ACC112 (cell line): ENCODE measurements around the gene MAP4K5.

Experiments
- H2AFZ ChIP-seq: fragments of 200-600 bp; sonication (generic); one replicate; pipeline ENCODE4 v1.6.0; 2017; ENCODE audit warnings: antibody characterized with exemption, low read length; ENCODE audit not compliant: unreplicated experiment
- H3K27ac ChIP-seq: fragments of 200-600 bp; sonication (generic); 2 replicates; pipeline ENCODE4 v1.5.1; 2014; ENCODE audit warnings: low read depth, mild to moderate bottlenecking, antibody characterized with exemption, low read length, moderate library complexity
- H3K27me3 ChIP-seq: fragments of 200-600 bp; sonication (generic); 2 replicates; pipeline ENCODE4 v1.6.1; 2014; ENCODE audit warnings: mild to moderate bottlenecking, antibody characterized with exemption, low read length, moderate library complexity, mixed read lengths; ENCODE audit not compliant: insufficient read depth
- H3K36me3 ChIP-seq: fragments of 200-600 bp; sonication (generic); 2 replicates; pipeline ENCODE4 v1.6.1; 2016; ENCODE audit warnings: mild to moderate bottlenecking, antibody characterized with exemption, low read length, moderate library complexity, mixed read lengths; ENCODE audit not compliant: insufficient read depth
- H3K4me1 ChIP-seq: fragments of 200-600 bp; sonication (generic); one replicate; pipeline ENCODE4 v1.6.1; 2016; ENCODE audit warnings: low read length, mixed read lengths; ENCODE audit not compliant: insufficient read depth, unreplicated experiment, control insufficient read depth
- H3K4me3 ChIP-seq: fragments of 200-600 bp; sonication (generic); 2 replicates; pipeline ENCODE4 v1.5.1; 2014; ENCODE audit warnings: mild to moderate bottlenecking, low read depth, low read length
- H3K79me2 ChIP-seq: fragments of 200-600 bp; sonication (generic); one replicate; pipeline ENCODE4 v1.6.0; 2016; ENCODE audit warnings: low read length; ENCODE audit not compliant: control insufficient read depth, unreplicated experiment, insufficient read depth

MAP4K5 gene

DNA sequence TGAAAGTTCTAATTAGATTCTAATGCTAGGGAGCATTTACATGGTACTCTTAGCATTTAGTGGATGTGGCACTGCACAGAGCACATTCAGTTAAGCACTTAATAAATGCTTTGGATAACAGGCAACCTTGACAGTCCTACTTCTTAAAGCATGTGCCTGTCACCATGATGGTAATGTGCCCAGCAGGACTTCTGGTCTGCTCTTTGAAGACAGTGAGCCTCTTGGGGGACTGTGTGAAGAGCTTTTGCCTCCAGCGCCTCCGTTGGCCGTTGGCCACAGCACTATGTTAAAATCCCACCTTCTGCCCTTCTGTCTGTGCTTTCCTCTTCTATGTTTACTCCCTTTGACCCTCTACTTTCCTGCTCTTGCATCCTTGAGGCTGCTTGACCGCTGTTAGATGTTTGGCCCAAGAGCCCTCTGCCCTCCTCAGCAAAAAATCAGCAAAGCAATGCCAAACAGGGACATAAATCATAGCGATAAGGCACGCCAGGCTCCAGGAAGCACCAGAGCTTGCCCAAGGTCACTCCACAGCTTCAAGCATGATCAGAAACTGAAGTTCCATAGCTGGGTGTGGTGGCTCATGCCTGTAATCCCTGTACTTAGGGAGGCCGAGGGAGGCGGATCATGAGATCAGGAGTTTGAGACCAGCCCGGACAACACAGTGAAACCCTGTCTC, 144.0 kb downstream of the MAP4K5 start:
- H2AFZ ChIP-seq, result no peak overlapping the region
- H3K36me3 ChIP-seq, result no peaks in the 10 kb centered on the region
- no peaks in the 10 kb centered on the region for H3K4me1 ChIP-seq
- no peak overlapping the region for H3K27ac ChIP-seq
- no peaks in the 10 kb centered on the region for H3K27me3 ChIP-seq
- H3K79me2 ChIP-seq, result no peaks in the 10 kb centered on the region
- no peak overlapping the region for H3K4me3 ChIP-seq

DNA sequence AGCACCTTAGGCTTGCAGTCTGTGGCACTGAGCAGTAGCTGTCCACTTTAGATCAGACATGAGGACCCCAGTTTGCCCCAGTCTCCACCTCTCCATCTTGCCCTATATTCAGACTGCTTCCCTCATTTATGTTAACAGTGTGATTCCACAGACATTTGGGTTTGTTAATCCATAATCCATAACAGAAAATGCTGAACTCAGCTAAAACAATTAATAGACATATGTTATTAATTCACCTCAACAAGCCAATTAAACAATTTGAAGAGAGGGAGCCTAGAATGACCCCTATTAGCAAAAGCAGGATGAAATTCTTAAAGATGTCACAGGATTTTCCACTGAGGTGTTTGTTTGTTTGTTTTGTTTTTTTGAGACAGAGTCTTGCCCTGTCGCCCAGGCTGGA, 144.8 kb downstream of the MAP4K5 start:
- Histone ChIP-seq H3K27ac (no peak overlapping the region), H3K79me2 (no peaks in the 10 kb centered on the region), H3K4me1 (no peaks in the 10 kb centered on the region), H3K27me3 (no peaks in the 10 kb centered on the region), H2AFZ (no peak overlapping the region), H3K4me3 (no peak overlapping the region), H3K36me3 (no peaks in the 10 kb centered on the region)

DNA sequence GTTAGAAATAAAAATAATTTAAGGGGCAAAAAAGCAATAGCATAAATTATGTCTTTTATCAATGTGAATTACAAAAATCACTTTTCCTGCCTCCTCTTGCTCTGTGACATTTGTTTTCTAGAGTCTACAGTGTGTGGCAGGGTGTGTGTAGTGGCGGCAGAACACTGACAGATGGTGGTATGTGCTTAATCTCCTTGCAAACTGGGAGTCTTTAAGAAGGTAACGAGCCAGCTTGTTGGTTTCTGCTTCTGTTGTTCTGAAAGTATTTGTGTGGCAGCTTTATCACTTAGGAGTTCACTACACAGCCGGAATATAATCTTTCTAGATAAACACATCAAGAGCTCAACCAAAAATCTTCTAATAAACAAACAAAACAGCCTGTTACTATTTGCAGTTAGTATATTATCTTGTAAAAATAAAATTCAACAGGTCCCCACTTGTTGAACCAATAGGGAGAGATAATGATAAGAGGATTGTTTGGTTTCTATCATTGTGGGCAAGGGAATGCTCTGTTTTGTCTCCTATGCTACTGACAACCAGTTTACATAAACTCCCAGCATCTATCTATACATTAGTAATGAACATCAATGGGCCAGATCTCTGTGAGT, 148.6 kb downstream of the MAP4K5 start:
- Histone ChIP-seq H3K79me2 (no peaks in the 10 kb centered on the region), H3K36me3 (no peaks in the 10 kb centered on the region), H3K27me3 (no peaks in the 10 kb centered on the region), H3K4me1 (no peaks in the 10 kb centered on the region), H3K4me3 (no peak overlapping the region), H2AFZ (no peak overlapping the region), H3K27ac (no peak overlapping the region)

DNA sequence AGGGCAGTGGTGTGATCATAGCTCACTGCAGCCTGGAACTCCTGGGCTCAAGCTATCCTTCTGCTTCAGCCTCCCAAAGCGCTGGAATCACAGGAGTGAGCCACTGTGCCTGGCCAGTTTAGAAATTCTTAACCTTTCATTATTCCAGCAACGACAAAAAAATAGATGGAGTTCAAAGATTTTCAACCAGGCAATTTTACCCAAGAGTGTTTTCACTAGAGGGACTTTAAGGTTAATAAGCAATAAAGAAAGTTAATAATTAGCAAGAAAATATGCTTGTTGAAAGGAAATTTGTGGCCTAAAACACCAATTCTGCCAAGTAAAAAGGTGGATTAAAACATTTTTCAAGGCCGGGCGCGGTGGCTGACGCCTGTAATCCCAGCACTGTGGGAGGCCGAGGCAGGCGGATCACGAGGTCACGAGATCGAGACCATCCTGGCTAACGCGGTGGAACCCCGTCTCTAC, 150.5 kb downstream of the MAP4K5 start:
- H3K4me1 ChIP-seq, result no peaks in the 10 kb centered on the region
- no peak overlapping the region for H3K4me3 ChIP-seq
- H3K36me3 ChIP-seq, result no peaks in the 10 kb centered on the region
- no peak overlapping the region for H3K27ac ChIP-seq
- H3K79me2 ChIP-seq, result no peaks in the 10 kb centered on the region
- no peak overlapping the region for H2AFZ ChIP-seq
- no peaks in the 10 kb centered on the region for H3K27me3 ChIP-seq

DNA sequence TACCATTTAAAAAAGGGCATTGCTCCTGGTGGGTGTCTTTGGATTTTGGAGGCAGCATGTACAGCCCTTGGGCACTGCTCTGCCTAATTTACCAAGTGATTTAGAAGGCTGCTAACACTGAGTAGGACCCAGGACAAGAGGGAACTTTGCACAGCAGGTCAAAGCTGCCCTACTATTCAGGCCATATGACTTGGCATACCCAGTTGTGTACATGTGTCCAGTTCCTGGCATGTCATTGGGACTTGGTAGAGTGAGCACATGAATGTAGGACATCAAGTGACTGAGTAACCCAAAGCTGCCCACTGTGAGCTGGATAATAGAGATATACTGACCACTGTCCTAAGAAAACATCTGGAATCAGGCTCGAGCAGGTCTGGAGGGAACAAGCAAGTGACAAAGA, 151.4 kb downstream of the MAP4K5 start:
- Histone ChIP-seq H2AFZ (no peak overlapping the region), H3K27me3 (no peaks in the 10 kb centered on the region), H3K79me2 (no peaks in the 10 kb centered on the region), H3K36me3 (no peaks in the 10 kb centered on the region), H3K4me3 (no peak overlapping the region), H3K4me1 (no peaks in the 10 kb centered on the region), H3K27ac (no peak overlapping the region)

DNA sequence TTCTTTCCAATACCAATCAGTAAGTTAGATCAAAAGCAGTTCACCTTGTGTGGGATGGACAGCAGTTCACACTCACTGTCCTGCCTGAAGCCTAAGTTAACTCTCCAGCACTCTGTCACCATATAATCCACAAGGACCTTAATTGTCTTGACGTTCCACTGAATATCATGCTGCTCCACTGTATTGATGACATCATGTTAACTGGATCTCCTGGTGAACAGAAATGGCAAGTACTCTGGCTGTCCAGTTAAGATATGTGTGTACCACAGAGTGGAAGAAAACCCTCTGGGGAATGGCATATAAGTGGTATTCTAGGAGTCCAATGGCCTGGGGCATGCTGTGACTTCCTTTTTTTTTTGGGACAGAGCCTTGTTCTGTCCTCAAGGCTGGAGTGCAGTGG, 151.9 kb downstream of the MAP4K5 start:
- Histone ChIP-seq H3K79me2 (no peaks in the 10 kb centered on the region), H3K27ac (no peak overlapping the region), H2AFZ (no peak overlapping the region), H3K27me3 (no peaks in the 10 kb centered on the region), H3K36me3 (no peaks in the 10 kb centered on the region), H3K4me1 (no peaks in the 10 kb centered on the region), H3K4me3 (no peak overlapping the region)

DNA sequence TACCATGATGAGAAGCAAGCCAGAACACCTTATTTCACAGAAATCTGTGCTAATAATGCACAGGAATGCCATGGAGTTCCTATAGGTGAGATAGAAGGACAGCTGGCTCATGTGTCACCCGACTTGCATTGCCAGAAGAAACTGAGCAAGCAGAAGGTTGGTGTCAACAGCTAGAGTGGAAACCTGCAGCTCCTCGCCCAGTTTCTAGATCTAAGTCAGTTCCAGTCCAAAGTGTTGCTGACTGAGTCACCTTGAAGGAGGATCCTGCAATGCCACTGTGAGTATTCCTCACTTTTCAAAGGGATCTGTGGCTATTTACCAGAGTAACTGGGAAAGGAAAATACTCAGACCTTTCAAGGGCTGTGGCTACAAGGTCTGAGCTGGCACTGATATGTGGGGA, 152.8 kb downstream of the MAP4K5 start:
- H3K4me1 ChIP-seq, result no peaks in the 10 kb centered on the region
- no peak overlapping the region for H3K4me3 ChIP-seq
- no peaks in the 10 kb centered on the region for H3K27me3 ChIP-seq
- H2AFZ ChIP-seq, result no peak overlapping the region
- no peaks in the 10 kb centered on the region for H3K36me3 ChIP-seq
- no peaks in the 10 kb centered on the region for H3K79me2 ChIP-seq
- no peak overlapping the region for H3K27ac ChIP-seq

DNA sequence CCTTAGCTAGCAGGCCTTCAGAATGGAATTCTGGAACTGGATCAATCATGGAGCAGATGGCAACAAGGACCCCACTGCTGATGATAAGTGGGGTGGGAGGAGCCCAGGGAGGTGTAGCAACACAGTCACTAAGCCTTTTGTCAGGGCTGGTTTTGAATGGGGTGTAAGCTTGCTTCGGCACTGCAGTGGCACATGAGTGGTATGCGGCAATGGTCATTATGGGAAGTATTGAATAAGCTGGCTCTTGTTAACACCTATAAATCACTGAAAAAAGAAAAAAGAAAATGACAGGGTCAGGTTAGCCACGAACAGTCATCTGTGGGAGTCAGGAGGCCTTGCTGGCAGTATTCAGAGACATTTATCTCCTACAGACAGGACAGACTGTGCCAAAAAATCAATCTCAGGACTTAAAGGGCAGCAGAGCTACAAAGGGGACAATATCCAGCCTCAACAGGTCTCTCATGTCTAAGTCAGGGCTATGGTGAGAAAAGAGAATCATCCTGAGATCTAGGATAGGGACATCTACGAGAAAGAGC, 154.8 kb downstream of the MAP4K5 start:
- no peak overlapping the region for H2AFZ ChIP-seq
- no peak overlapping the region for H3K27ac ChIP-seq
- H3K4me1 ChIP-seq, result no peaks in the 10 kb centered on the region
- no peaks in the 10 kb centered on the region for H3K36me3 ChIP-seq
- no peaks in the 10 kb centered on the region for H3K27me3 ChIP-seq
- H3K79me2 ChIP-seq, result no peaks in the 10 kb centered on the region
- no peak overlapping the region for H3K4me3 ChIP-seq

DNA sequence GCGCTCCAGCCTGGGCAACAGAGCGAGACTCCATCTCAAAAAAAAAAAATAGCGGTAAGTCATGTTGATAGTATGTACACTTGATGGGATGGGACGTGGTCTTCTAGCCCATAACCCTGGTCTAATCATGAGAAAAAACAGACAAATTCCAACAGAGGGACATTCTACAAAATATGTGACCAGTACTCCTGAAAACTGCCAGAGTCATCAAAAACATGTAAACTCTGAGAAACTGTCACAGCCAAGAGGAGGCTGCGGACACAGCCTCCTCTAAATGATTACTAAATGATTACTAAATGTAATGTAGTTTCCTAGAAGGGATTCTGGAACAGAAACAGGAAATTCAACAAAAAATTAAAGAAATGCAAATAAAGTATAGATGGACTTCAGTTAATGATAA, 156.6 kb downstream of the MAP4K5 start:
- Histone ChIP-seq H3K79me2 (no peaks in the 10 kb centered on the region), H3K4me3 (no peak overlapping the region), H2AFZ (no peak overlapping the region), H3K4me1 (no peaks in the 10 kb centered on the region), H3K27me3 (no peaks in the 10 kb centered on the region), H3K27ac (no peak overlapping the region), H3K36me3 (no peaks in the 10 kb centered on the region)

DNA sequence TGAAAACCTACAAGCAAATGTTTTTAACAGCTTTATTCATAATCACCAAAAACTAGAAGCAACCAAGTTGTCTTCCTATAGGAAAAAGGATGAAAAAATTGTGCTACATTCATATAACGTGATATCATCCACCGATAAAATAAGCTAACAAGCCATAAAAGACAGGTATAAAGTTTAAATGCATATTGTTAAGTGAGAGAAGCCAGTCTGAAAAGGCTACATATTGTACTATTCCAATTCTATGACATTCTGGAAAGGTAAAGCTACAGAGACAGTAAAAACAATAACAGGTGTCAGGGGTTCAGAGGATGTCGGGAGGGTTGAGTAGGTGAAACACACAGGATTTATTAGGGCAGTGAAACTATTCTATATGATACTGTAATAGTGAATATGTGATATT, 158.4 kb downstream of the MAP4K5 start:
- Histone ChIP-seq H2AFZ (no peak overlapping the region), H3K36me3 (no peaks in the 10 kb centered on the region), H3K4me3 (no peak overlapping the region), H3K4me1 (no peaks in the 10 kb centered on the region), H3K27me3 (no peaks in the 10 kb centered on the region), H3K79me2 (no peaks in the 10 kb centered on the region), H3K27ac (no peak overlapping the region)

DNA sequence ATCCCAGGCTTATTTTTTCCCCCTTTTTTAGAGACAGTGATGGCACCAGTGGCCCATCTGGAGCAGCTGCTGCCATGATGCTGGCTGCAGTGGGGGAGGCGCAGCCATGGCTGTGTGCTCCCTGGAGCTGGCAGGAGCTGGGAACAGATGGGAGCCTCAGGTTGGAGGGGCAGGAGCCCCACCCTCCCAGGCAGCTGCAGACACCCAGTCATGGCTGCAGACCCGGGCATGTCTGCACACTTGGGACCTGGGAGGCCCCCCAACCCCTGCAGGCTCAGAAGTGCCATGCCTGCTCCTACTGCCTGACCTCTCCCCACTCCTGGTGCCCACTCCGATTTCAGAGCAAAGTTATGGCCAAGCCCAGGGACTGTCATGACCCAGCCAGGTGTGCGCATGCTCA, 160.8 kb downstream of the MAP4K5 start:
- no peak overlapping the region for H3K4me3 ChIP-seq
- no peak overlapping the region for H3K27ac ChIP-seq

More for the DNA sequence above, 160.8 kb downstream of the MAP4K5 start:
- Histone ChIP-seq H2AFZ (no peak overlapping the region), H3K27me3 (no peaks in the 10 kb centered on the region), H3K36me3 (no peaks in the 10 kb centered on the region), H3K79me2 (no peaks in the 10 kb centered on the region), H3K4me1 (peaks cover under 1% of the 10 kb centered on the region)
